Measurements from ENCODE around the gene DHX9. TPM values are rescaled to one million over a fixed set of nuclear protein-coding genes. Genes with fewer than 3 reads are reported as not detected.

The DHX9 gene
- total RNA-seq, 1 experiment from 2014 or later, result 220 TPM

GRCh38 chr1:182795563-182796228 lies 43.5 kb upstream of the DHX9 start:
- RAD21 ChIA-PET (ENCODE audit: low non-redundant PET in 1 of 2, low total read pairs in 2 of 2, uncharacterized antibody in 2 of 2, unreplicated experiment in 2 of 2), result no interaction called here
- no peak overlapping the region for H3K4me2 ChIP-seq (ENCODE audit: low read length)
- H3K27me3 ChIP-seq (ENCODE audit: insufficient read depth, low read length), result peaks cover 10% of the 10 kb centered on the region
- TF ChIP-seq CTCF (IDR thresholded peaks at IDR 0.05 in 2 of 3, conservative IDR thresholded peaks at IDR 0.05 in 1 of 3; ENCODE audit: borderline replicate concordance in 1 of 3, insufficient read depth in 1 of 3, low read depth in 2 of 3, low read length in 2 of 3), result no peak
- TF ChIP-seq YY1 (IDR thresholded peaks at IDR 0.05; ENCODE audit: extremely low read depth, insufficient replicate concordance, low read depth, low read length), result no peak
- no peak for TF ChIP-seq ELF1 (IDR thresholded peaks at IDR 0.05; ENCODE audit: borderline replicate concordance, low read depth)
- no peak for TF ChIP-seq EZH2 (IDR thresholded peaks at IDR 0.05)
- TF ChIP-seq EGR1 (IDR thresholded peaks at IDR 0.05; ENCODE audit: low read depth), result no peak
- no peak for TF ChIP-seq REST (IDR thresholded peaks at IDR 0.05; ENCODE audit: low read depth)
- TF ChIP-seq SIN3A (IDR thresholded peaks at IDR 0.05; ENCODE audit: low read depth), result no peak
- TF ChIP-seq ZNF274 (IDR thresholded peaks at IDR 0.05; ENCODE audit: low read depth, low read length), result no peak
- TF ChIP-seq POLR2AphosphoS5 (IDR thresholded peaks at IDR 0.05; ENCODE audit: low read depth, low read length), result no peak
- no peak for TF ChIP-seq FOSL1 (IDR thresholded peaks at IDR 0.05; ENCODE audit: low read depth)
- TF ChIP-seq CEBPB (IDR thresholded peaks at IDR 0.05; ENCODE audit: low read depth), result no peak
- TF ChIP-seq POLR2A (IDR thresholded peaks at IDR 0.05; ENCODE audit: borderline replicate concordance, extremely low read depth, insufficient read depth, insufficient read length), result no peak
- CTCF ChIA-PET, result interaction anchor here (1.0 to 1.3 kb wide), 2 partner anchors 9 to 196 kb away, joined by 3 to 6 read pairs; no protein-coding TSS in a partner anchor
- DNase-seq (ENCODE audit: low read depth, low spot score) (no peak), ATAC-seq (no peak)
- POLR2A ChIA-PET, result no interaction called here
- no TSS peak for BruUV-seq (replicated peaks)
- H4K20me1 ChIP-seq (ENCODE audit: insufficient read depth), result no peaks in the 10 kb centered on the region
- no peak overlapping the region for H3K9ac ChIP-seq (ENCODE audit: low read length)
- intact Hi-C loops (cut with micrococcal nuclease), result no loop called here
- H3K27ac ChIP-seq (ENCODE audit: low read depth, low read length), result no peak overlapping the region
- H3K9me3 ChIP-seq (ENCODE audit: control insufficient read depth in 1 of 2, insufficient read depth in 1 of 2, low read depth in 1 of 2, low read length in 2 of 2), result no peaks in the 10 kb centered on the region
- no peaks in the 10 kb centered on the region for H3K36me3 ChIP-seq (ENCODE audit: control insufficient read depth in 1 of 2, insufficient read depth in 2 of 2, low read length in 2 of 2)
- no peaks in the 10 kb centered on the region for H3K4me1 ChIP-seq (ENCODE audit: control insufficient read depth in 1 of 2, insufficient read depth in 2 of 2, low read length in 2 of 2)
- no peak overlapping the region for H2AFZ ChIP-seq (ENCODE audit: low read depth, low read length, poor library complexity, severe bottlenecking)
- H3K79me2 ChIP-seq (ENCODE audit: insufficient read depth, low read length), result no peaks in the 10 kb centered on the region
- H3K9me2 ChIP-seq (ENCODE audit: insufficient read depth), result no peaks in the 10 kb centered on the region
- no peak overlapping the region for H3K4me3 ChIP-seq (replicated peaks in 1 of 2; ENCODE audit: low read depth in 1 of 2, low read length in 2 of 2)

All from HCT116 (cell line).